RWPE1 (cell line): Measurements from ENCODE around the gene TFDP3.

Source experiments
- CTCF ChIA-PET: fragments of 350-600 bp; sonication (Branson Sonifier 250); formaldehyde crosslinking; extraction: SDS; loops from one replicate; lab custom pipeline; 2021; lab: Yijun Ruan, JAX
- POLR2A ChIA-PET: fragments of 400-600 bp; formaldehyde crosslinking; extraction: SDS; loops from one replicate; lab custom pipeline; 2020; ENCODE audit warnings: antibody characterized with exemption; ENCODE audit not compliant: low non-redundant PET; lab: Yijun Ruan, JAX
- DNase-seq: peaks from one replicate; pipeline ENCODE4 v3.0.0; 2012; ENCODE audit warnings: low spot score
- H3K27ac ChIP-seq: fragments of 450-650 bp; 2 replicates; pipeline ENCODE4 v1.5.1; 2017
- CTCF ChIP-seq: fragments of 450-650 bp; conservative IDR thresholded peaks from 2 replicates; pipeline ENCODE4 v1.5.1; 2017; ENCODE audit warnings: low read depth, mild to moderate bottlenecking

TFDP3 gene

GRCh38 chrX:133229361-133229760 lies 11.2 kb upstream of the TFDP3 start:
- DNase-seq, result peak; percentile 83
- ChIA-PET CTCF (no interaction called here), POLR2A (no interaction called here)
- TF ChIP-seq CTCF, result no peak
- no peak overlapping the region for H3K27ac ChIP-seq

- no peak for TF ChIP-seq CTCF
- H3K27ac ChIP-seq, result no peak overlapping the region
- ChIA-PET CTCF (interaction anchor here (1.0 kb wide), 1 partner anchor 455 kb away, joined by 6 read pairs; no protein-coding TSS in a partner anchor), POLR2A (no interaction called here)
- DNase-seq, result peak; percentile 3
Observed at GRCh38 chrX:133215747-133216146, 2.4 kb downstream of the TFDP3 start.

DNA sequence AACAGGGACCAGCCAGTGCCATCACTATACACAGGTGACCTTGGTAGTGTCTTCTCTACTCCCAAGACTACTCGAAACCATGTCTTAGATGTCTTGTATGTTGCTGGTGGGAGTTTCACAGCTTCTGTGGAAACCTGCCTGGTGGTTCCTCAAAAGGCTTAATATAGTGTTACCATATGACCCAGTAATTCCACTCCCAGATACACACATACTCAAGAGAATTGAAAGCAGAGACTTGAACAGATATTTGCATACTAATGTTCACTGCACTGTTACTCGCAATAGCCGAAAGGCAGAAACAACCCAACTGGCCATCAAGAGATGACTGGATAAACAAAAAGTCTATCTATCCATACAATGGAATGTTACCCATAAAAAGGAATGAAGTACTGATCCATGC lies 3.1 kb downstream of the TFDP3 start:
- POLR2A ChIA-PET, result no interaction called here
- H3K27ac ChIP-seq, result no peak overlapping the region
- TF ChIP-seq CTCF, result no peak
- CTCF ChIA-PET, result no interaction called here
- no peak for DNase-seq

GRCh38 chrX:133214301-133214700 lies 3.9 kb downstream of the TFDP3 start:
- CTCF ChIA-PET, result no interaction called here

DNA sequence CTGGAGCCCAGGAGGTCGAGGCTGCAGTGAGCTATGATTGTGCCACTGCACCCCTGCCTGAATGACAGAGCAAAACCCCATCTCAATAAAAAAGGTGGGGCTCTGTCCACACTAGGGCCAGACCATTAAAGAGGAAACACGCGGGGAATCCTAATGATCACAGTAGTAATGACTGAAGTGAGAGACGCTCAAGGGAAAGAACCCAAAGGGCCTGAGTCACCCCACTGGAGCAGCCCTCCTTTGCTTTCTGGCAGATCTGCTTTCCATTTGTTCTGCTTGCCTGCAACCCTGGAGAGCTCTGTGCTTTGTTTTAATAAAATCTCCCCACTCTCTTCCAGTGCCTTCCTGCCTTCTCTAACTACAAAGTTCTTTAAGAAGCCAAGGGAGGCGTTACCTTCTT lies 5.0 kb downstream of the TFDP3 start:
- no peak for TF ChIP-seq CTCF
- no peak for DNase-seq
- CTCF ChIA-PET, result interaction anchor here (0.6 kb wide), 1 partner anchor 132 kb away, joined by 5 read pairs; no protein-coding TSS in a partner anchor

More at GRCh38 chrX:133214301-133214700, 3.9 kb downstream of the TFDP3 start:
- no peak for DNase-seq
- H3K27ac ChIP-seq, result no peak overlapping the region
- TF ChIP-seq CTCF, result no peak
- POLR2A ChIA-PET, result no interaction called here

GRCh38 chrX:133207751-133208150 lies 10.4 kb downstream of the TFDP3 start:
- POLR2A ChIA-PET, result no interaction called here
- H3K27ac ChIP-seq, result no peak overlapping the region
- no peak for TF ChIP-seq CTCF
- no peak for DNase-seq
- CTCF ChIA-PET, result no interaction called here

More for the DNA sequence above, 5.0 kb downstream of the TFDP3 start:
- H3K27ac ChIP-seq, result no peak overlapping the region
- POLR2A ChIA-PET, result no interaction called here

GRCh38 chrX:133191739-133192039 lies 26.5 kb downstream of the TFDP3 start:
- no peak overlapping the region for H3K27ac ChIP-seq
- ChIA-PET POLR2A (no interaction called here), CTCF (no interaction called here)

More at GRCh38 chrX:133191739-133192039, 26.5 kb downstream of the TFDP3 start:
- no peak for DNase-seq
- TF ChIP-seq CTCF, result no peak
